GM21825 (cell line): ENCODE measurements around the gene SLC12A8.

Source experiments
- ATAC-seq: cut with Tn5 transposase; IDR thresholded peaks from one replicate; pipeline ENCODE4 v1.9.1; 2021; ENCODE audit warnings: mild to moderate bottlenecking, moderate library complexity; ENCODE audit not compliant: unreplicated experiment

The SLC12A8 gene

DNA sequence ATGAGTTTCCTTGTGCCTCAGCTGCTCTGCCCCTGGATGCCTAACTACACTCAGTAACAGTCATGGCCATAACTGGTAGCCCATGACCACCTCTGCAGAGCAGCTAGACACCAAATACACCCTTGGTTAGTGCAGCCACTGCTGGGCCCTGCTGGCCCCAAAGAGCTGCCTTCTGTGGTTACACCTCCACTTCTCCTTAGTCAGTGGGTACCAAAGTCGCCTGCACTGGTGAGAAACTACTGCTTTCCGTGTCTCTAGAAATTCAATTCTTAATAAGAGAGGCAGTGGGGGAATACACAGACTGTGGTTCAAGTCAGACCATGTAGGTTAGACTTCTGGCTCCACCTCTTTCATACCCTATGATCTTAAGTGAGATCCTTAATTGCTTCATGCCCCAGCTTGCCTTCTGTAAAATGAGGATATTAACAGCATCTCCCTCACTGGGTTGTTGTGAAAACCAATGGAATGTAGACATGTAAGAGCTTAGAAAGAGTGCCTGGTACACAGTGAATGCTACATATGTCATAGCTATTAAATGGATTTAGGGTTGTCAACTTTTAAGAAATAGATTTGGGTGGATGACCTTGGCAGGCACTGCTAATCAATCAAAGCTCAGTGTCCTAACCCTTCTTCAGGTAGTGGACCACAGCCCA, 174.9 kb downstream of the SLC12A8 start:
- no peak for ATAC-seq

DNA sequence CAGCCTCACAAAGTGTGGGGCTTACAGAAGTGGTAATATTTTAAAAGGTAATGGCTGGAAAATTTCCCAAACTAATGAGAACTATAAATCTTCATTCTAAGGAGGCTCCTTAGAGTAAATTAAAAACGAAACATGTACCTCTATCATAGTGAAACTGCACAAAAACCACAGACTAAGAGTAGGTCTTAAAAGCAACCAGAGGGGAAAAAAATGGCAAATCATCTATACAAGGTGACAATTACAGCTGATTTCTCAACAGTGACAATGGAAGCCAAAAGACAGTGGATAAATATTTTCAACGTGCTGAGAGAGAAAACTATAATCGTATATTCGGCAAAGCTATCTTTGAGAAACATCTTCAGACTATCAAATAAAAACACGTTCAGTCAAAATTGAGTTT, 177.3 kb downstream of the SLC12A8 start:
- ATAC-seq, result peak; percentile 87

- ATAC-seq, result no peak
Measured at GRCh38 chr3:125033616-125034015, 178.9 kb downstream of the SLC12A8 start.

DNA sequence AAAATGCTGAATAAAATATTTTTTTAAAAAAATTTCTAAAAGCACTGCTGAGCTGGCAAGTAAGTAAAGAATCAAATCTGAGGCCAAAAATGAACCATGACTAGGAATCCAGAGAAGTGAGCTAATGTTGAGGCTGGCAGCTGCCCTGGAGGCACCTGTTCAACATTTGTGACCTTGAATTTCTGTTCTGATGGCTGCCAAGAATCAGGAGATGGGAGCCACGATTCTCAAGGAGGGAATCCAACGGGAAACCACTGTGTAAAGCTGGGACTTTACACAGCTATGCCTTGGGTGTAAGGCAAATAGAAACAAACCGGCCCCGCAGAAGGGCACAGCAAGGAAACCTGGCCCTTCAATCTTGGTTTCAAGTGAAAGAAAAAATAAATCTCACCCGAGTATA, 179.4 kb downstream of the SLC12A8 start:
- no peak for ATAC-seq

DNA sequence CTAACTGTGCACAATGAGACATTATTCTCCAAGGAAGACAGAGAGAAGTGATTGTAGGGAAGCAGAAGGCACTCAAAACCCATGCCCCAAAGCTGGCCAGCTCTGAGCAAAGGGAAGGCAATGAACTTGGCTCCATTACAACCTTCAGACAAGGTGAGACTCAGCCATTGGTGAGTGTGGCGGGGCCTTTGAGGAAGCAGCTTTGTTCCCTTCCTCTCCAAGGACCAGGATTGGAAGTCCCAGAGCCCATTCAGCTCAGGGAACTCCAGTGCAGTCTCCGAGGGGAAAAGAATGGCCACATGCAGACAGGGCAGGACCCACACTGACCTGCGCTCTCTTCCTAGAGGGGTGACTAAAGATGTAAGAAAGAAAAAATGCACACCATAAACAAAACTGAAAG, 179.9 kb downstream of the SLC12A8 start:
- no peak for ATAC-seq
